SU-DHL-6 (cell line): ENCODE data around the gene CLC.

Source experiments
- H2AFZ ChIP-seq: fragments of 200-600 bp; sonication (generic); 2 replicates; pipeline ENCODE4 v1.6.1; 2014; ENCODE audit warnings: low read depth, mild to moderate bottlenecking, moderate library complexity, mixed read lengths, antibody characterized with exemption, low read length; ENCODE audit not compliant: severe bottlenecking
- H3F3A ChIP-seq: fragments of 200-600 bp; shearing (Covaris generic); 2 replicates; pipeline ENCODE4 v1.6.0; 2016; ENCODE audit warnings: antibody characterized with exemption, mild to moderate bottlenecking; ENCODE audit not compliant: insufficient read depth
- H3K27ac ChIP-seq: fragments of 200-600 bp; sonication (generic); 2 replicates; pipeline ENCODE4 v1.5.1; 2016; ENCODE audit warnings: low read depth, mild to moderate bottlenecking, low read length, moderate library complexity, mixed read lengths
- H3K27me3 ChIP-seq: fragments of 200-600 bp; sonication (generic), shearing (Covaris generic); 2 replicates; pipeline ENCODE4 v1.6.0; 2014; ENCODE audit warnings: mild to moderate bottlenecking, low read length
- H3K36me3 ChIP-seq: fragments of 200-600 bp; sonication (generic); 2 replicates; pipeline ENCODE4 v1.6.1; 2014; ENCODE audit warnings: mild to moderate bottlenecking, low read length, mixed read lengths
- H3K4me2 ChIP-seq: fragments of 300-600, 200-600 bp; shearing (Covaris generic), sonication (generic); 2 replicates; pipeline ENCODE4 v1.6.0; 2014; ENCODE audit warnings: low read length, low read depth, mild to moderate bottlenecking; ENCODE audit not compliant: poor library complexity, severe bottlenecking
- H3K4me3 ChIP-seq: fragments of 200-600 bp; sonication (generic); 2 replicates; pipeline ENCODE4 v1.5.1; 2014; ENCODE audit warnings: antibody characterized with exemption, low read length, mild to moderate bottlenecking, mixed read lengths; ENCODE audit not compliant: insufficient read depth, poor library complexity, severe bottlenecking
- H3K79me2 ChIP-seq: fragments of 200-600 bp; sonication (generic); 2 replicates; pipeline ENCODE4 v1.6.1; 2014; ENCODE audit warnings: mild to moderate bottlenecking, low read length, moderate library complexity; ENCODE audit not compliant: insufficient read depth
- H3K9ac ChIP-seq: fragments of 200-600 bp; sonication (generic); 2 replicates; pipeline ENCODE4 v1.7.0; 2014; ENCODE audit warnings: mild to moderate bottlenecking, low read length
- H3K9me2 ChIP-seq: fragments of 200-600 bp; sonication (generic); replicated peaks from 2 replicates; pipeline ENCODE4 v1.6.1; 2014; ENCODE audit warnings: low read length; ENCODE audit not compliant: insufficient read depth
- H3K9me3 ChIP-seq: fragments of 200-600 bp; sonication (generic); 2 replicates; pipeline ENCODE4 v1.6.1; 2014; ENCODE audit warnings: low read length, mixed read lengths; ENCODE audit not compliant: insufficient read depth
- H4K20me1 ChIP-seq: fragments of 200-600 bp; sonication (generic); 2 replicates; pipeline ENCODE4 v1.6.1; 2014; ENCODE audit warnings: low read depth, mild to moderate bottlenecking, antibody characterized with exemption, low read length, moderate library complexity, mixed read lengths
- EZH2phosphoT487 ChIP-seq: fragments of 200-600 bp; sonication (generic), shearing (Covaris generic); conservative IDR thresholded peaks from 2 replicates; pipeline ENCODE4 v1.6.1; 2018; ENCODE audit warnings: mild to moderate bottlenecking, antibody characterized with exemption, low read length, moderate library complexity, mixed read lengths
- TF ChIP-seq, protein P1 (sequence below): fragments of 200-600 bp; sonication (generic); IDR thresholded peaks from one replicate; pipeline ENCODE4 v1.5.1; 2017; ENCODE audit warnings: antibody characterized with exemption, mild to moderate bottlenecking, low read length, moderate library complexity; ENCODE audit not compliant: insufficient read depth, poor library complexity, severe bottlenecking

Gene CLC

DNA sequence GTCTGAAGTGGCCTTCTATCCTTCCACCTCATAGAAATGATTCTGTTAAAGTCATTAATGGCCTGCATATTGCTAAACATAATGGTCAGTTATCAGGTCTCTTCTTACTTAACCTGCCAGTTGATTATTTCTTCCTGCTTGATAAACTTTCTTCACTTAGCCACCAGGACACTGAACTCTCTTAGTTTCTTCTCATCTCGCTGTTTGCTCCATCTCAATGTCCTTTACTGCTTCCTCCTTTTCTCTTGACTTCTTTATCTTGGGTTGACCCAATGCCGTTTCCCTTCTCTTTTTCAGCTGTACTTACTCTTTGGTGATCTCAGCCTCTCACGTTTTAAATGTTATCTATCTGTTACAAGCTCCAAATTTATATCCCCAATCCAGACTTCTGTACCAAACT lies 17.1 kb upstream of the CLC start:
- Histone ChIP-seq H3K27ac (no peak overlapping the region), H3F3A (no peaks in the 10 kb centered on the region), H3K27me3 (no peaks in the 10 kb centered on the region), H3K79me2 (no peaks in the 10 kb centered on the region), H3K9me3 (no peaks in the 10 kb centered on the region), H3K4me2 (no peak overlapping the region), H3K36me3 (no peaks in the 10 kb centered on the region), H3K9me2 (no peaks in the 10 kb centered on the region), H4K20me1 (no peaks in the 10 kb centered on the region), H3K9ac (no peak overlapping the region), H3K4me3 (no peak overlapping the region), H2AFZ (no peak overlapping the region)
- TF ChIP-seq, protein P1, sequence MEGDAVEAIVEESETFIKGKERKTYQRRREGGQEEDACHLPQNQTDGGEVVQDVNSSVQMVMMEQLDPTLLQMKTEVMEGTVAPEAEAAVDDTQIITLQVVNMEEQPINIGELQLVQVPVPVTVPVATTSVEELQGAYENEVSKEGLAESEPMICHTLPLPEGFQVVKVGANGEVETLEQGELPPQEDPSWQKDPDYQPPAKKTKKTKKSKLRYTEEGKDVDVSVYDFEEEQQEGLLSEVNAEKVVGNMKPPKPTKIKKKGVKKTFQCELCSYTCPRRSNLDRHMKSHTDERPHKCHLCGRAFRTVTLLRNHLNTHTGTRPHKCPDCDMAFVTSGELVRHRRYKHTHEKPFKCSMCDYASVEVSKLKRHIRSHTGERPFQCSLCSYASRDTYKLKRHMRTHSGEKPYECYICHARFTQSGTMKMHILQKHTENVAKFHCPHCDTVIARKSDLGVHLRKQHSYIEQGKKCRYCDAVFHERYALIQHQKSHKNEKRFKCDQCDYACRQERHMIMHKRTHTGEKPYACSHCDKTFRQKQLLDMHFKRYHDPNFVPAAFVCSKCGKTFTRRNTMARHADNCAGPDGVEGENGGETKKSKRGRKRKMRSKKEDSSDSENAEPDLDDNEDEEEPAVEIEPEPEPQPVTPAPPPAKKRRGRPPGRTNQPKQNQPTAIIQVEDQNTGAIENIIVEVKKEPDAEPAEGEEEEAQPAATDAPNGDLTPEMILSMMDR, result no peak
- no peak for TF ChIP-seq EZH2phosphoT487

DNA sequence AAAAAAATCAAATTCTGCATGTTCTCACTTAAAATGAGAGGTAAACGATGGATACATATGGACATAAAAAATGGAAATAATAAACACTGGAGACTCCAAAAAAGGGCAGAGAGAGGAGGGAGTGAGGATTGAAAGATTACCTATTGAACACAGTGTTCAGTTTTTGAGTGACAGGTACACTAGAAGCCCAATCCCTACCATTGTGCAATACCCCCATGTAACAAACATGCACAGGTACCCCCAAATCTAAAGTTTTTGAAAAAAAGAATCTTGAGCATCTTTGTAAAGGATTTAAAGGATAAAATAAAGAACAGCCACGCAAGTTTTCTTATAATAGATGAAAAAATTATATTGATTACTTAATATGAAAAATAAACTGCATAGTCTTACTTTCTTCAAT lies 16.7 kb upstream of the CLC start:
- Histone ChIP-seq H3F3A (no peaks in the 10 kb centered on the region), H3K27ac (no peak overlapping the region), H3K9me2 (no peaks in the 10 kb centered on the region), H3K4me2 (no peak overlapping the region), H3K27me3 (no peaks in the 10 kb centered on the region), H3K9ac (no peak overlapping the region), H4K20me1 (no peaks in the 10 kb centered on the region), H3K9me3 (no peaks in the 10 kb centered on the region), H3K79me2 (no peaks in the 10 kb centered on the region), H2AFZ (no peak overlapping the region), H3K36me3 (no peaks in the 10 kb centered on the region), H3K4me3 (no peak overlapping the region)
- TF ChIP-seq, protein P1, result no peak
- TF ChIP-seq EZH2phosphoT487, result no peak

DNA sequence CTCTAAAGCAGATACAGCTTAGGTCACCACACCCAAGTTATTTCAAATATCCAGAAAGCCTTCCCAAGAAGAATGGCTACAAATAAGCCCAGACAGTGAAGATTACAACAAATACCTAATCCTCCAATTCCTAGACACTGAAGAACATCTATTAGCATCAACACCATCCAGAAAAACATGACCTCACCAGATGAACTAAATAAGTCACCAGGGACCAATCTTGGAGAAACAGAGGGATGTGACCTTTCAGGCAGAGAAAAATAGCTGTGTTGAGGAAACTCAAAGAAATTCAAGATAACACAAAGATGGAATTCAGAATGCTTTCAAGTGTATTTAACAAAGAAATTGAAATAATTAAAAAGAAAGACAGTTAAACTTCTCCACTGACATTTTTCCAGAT lies 15.0 kb upstream of the CLC start:
- Histone ChIP-seq H3K4me2 (no peak overlapping the region), H3K9ac (no peak overlapping the region), H3K9me3 (no peaks in the 10 kb centered on the region), H2AFZ (no peak overlapping the region), H3K27ac (no peak overlapping the region), H3K4me3 (no peak overlapping the region), H4K20me1 (no peaks in the 10 kb centered on the region), H3K27me3 (no peaks in the 10 kb centered on the region), H3K9me2 (no peaks in the 10 kb centered on the region), H3K36me3 (no peaks in the 10 kb centered on the region), H3F3A (no peaks in the 10 kb centered on the region), H3K79me2 (no peaks in the 10 kb centered on the region)
- TF ChIP-seq EZH2phosphoT487, result no peak
- TF ChIP-seq, protein P1, result no peak

DNA sequence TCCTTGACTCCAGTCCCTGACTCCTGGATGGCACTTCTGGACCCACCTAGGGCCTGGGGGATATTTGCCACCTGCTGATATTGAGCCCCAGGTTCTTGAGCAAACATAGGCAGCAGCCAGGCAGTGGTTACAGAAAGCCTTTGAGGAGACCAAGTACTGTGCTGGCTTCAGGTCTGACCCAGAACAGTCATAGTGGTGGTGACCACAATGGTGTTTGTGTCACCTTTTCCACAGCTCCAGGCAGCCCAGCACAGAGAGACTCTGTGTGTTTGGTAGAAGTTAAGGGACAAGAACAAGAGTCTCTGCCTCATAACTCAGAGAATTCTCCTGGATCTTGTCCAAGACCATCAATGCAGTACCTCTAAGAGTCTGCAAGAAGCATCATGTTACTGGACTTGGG lies 14.6 kb upstream of the CLC start:
- Histone ChIP-seq H3K36me3 (no peaks in the 10 kb centered on the region), H2AFZ (no peak overlapping the region), H3K4me3 (no peak overlapping the region), H3K79me2 (no peaks in the 10 kb centered on the region), H3K27ac (no peak overlapping the region), H4K20me1 (no peaks in the 10 kb centered on the region), H3K9me3 (no peaks in the 10 kb centered on the region), H3K9ac (no peak overlapping the region), H3K27me3 (no peaks in the 10 kb centered on the region), H3F3A (no peaks in the 10 kb centered on the region), H3K9me2 (no peaks in the 10 kb centered on the region), H3K4me2 (no peak overlapping the region)
- TF ChIP-seq, protein P1, result no peak
- no peak for TF ChIP-seq EZH2phosphoT487
